Middle frontal gyrus (tissue), 1 donor: ENCODE results near the gene TSR1.
A peak's percentile ranks its signal among the peaks of the same experiment; 100 is the strongest.

ENCODE experiments used
- DNase-seq: peaks from one replicate; pipeline ENCODE4 v3.0.0-alpha.2; 2015; ENCODE audit warnings: low spot score; ENCODE audit errors: extremely low spot score

TSR1 gene

GRCh38 chr17:2289878-2290478 is 46.3 kb downstream of the TSR1 start:
- DNase-seq, result no peak

GRCh38 chr17:2283302-2283701 is 53.0 kb downstream of the TSR1 start:
- no peak for DNase-seq

DNA sequence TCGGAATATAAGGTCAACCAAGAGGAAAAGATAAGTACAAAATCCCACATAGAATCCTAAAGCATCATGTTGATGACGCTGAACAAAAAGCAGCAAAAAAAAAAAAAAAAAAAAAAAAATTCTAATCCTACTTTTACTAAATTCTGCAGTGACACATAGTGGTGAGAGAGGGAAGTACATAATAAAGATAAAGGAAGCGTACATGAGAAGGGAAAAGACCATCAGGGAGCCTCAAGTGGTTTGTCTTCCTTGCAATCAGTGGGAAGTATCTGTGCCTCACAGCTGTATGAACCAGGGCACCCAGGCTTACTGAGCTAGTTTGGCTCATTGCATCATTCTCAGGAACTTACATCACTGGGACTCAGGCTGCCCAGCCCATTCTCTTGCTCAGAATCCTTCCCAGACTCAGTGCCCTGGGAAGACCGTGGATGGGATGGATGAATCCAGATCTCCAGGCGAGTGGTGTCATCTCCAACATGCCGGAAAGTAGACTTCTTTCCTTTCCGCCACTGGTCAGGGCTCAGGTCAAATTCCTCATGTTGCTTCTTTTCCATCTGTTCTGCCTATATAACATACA is 53.9 kb downstream of the TSR1 start:
- DNase-seq, result peak; percentile 9

DNA sequence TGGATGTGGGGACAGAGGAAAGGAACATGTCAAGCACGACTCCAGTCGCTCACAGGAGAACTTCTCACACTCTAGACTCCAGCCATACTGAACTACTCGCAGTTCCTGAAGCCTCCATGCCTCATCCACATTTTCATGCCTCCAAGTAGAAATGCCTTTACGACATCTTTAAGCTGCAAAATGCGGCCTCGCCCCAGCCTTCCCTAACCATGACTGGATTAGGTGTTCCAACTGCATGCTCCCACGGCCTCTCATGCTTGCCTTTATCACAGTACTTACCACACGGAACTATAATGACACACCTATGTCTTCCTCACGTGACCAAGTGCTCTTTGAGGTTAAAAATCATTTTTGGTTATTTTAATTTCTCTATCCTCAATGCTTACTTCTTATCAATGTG is 56.5 kb downstream of the TSR1 start:
- DNase-seq, result no peak

DNA sequence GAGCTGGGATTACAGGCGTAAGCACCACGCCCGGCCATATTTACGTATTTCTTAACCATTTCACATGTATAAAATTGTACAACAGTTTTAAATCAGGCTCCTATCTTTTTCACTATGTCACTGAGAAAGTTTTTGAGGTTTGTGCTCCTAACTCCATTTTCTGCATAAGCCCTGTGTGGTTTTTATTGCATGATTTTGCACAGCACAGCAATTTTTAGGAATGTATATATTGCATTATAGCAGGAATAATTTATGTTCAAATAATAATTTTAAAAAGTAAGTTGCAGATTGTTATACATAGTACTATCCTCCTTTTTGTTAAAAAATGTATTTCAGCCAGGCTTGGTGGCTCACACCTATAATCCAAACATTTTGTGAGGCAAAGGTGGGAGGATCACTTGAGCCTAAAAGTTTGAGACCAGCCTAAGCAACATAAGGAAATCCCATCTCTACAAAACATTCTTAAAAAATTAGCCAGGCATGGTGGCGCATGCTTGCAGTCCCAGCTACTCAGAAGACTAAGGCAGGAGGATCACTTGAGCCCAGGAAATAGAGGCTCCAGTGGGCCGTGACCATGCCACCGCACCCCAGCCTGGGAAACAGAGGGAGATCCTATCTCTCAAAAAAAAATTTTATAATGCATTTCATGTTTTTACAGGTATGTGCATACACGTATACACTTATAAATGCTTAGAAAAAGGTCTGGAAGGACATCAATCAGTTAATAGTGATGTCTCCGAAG is 58.7 kb downstream of the TSR1 start:
- DNase-seq, result no peak

DNA sequence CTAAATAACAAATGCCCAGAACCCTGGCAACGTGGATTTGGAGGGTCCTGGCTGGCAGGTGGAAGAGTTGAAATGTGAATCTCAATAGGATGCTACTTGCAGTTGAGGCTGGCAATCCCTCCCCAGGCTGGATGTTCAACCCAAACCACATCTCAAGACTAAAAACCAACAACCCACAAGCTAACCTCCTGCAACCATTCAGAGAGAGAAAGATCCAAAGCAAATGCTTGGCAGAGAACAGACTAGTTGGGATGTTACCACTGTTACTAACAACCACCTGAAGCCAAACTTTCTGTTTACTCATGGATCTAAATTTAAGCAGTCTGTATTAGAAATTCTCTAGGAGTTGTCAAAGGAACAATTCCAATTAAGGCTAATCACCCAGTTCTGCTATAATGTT is 60.5 kb downstream of the TSR1 start:
- no peak for DNase-seq

- DNase-seq, result no peak
Observed at GRCh38 chr17:2274414-2274813, 61.8 kb downstream of the TSR1 start.
